Stimulated activated naive CD8-positive, alpha-beta T cell treated with anti-CD3 and anti-CD28 coated beads, Interleukin-15, amount 100 ng/mL, for 72 hours (primary cell): Measurements from ENCODE around the gene WDR64.
A peak's percentile ranks its signal among the peaks of the same experiment; 100 is the strongest.

Experiments used
- ATAC-seq: fragments of 150-1000 bp; cut with Tn5 transposase; 2 replicates; pipeline ENCODE4 v1.10.0; 2021; ENCODE audit warnings: mild to moderate bottlenecking, moderate library complexity
- DNase-seq, 2 donors: peaks; one replicate each; pipeline ENCODE4 v3.0.0; 2021 to 2022
- H3K27ac Mint-ChIP-seq, 2 donors: one replicate each; pipeline ENCODE4 v1.8.0; 2022; ENCODE audit warnings: mild to moderate bottlenecking in 2 of 2, mixed read lengths in 2 of 2, moderate library complexity in 2 of 2
- H3K27me3 Mint-ChIP-seq: one replicate; pipeline ENCODE4 v1.8.0; 2022; ENCODE audit warnings: mixed read lengths
- H3K4me1 Mint-ChIP-seq: one replicate; pipeline ENCODE4 v1.8.0; 2022; ENCODE audit warnings: mild to moderate bottlenecking, mixed read lengths
- H3K4me3 Mint-ChIP-seq, 2 donors: one replicate each; pipeline ENCODE4 v1.8.0; 2022; ENCODE audit warnings: mild to moderate bottlenecking in 2 of 2, mixed read lengths in 2 of 2, moderate library complexity in 1 of 2
- H3K9me3 Mint-ChIP-seq, 2 donors: one replicate each; pipeline ENCODE4 v1.8.0; 2022; ENCODE audit warnings: mixed read lengths in 2 of 2

The WDR64 gene

DNA sequence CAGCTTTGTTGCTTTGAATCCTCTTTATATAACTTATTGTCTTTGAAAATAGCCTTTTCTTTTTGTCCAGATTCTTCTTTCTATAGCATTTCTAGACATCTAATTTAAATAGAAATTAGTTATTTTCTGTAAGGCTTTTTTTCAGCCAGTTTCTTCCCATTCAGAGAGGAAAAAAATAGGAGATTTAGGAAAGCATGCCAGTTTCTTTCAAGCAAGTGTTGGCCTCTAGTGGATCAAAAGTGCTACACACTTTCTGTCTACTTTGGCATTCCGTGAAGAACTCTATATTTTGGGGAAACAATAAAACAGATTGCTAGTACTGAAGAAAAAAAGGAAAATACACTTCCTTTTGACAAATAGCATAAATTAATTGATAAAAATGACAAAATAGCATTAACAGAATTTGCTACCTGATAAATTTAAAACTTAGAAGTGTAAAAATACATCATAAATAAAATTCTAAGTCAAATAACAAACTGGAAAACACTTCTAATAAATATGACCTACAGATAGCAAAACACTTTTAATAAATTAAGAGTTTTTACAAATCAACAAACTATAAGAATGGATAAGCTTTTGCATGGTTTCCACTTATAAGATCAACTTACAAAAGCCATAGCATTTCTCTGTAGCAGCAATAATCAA, 182.8 kb downstream of the WDR64 start:
- ATAC-seq: no peak
- no peak for DNase-seq
- Mint-ChIP-seq H3K9me3 (no peaks in the 10 kb centered on the region), H3K4me3 (no peak overlapping the region), H3K27me3 (peaks cover 13% of the 10 kb centered on the region), H3K4me1 (peaks cover 9% of the 10 kb centered on the region), H3K27ac (no peak overlapping the region)

DNA sequence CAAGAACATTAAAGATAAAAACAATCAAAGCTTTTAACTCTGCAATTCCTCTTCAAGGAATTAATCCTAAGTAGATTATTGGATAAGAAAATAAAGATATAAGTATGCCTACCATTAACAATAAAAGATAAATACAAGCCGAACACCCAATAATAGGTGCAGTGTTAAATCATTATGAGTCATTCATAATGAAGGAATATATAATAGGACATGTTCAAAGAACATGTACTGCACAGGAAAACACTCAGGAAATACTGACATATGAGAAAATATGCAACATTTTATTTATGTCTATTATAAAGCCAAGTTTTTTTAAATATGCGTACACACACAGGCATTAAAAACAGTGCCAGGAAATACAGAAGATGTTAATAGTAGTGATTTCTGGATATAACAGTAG, 184.9 kb downstream of the WDR64 start:
- DNase-seq (no peak), ATAC-seq (no peak)
- H3K27ac Mint-ChIP-seq: no peak overlapping the region
- H3K9me3 Mint-ChIP-seq: no peaks in the 10 kb centered on the region
- peaks cover 11% of the 10 kb centered on the region for H3K27me3 Mint-ChIP-seq
- peaks cover 10% of the 10 kb centered on the region for H3K4me1 Mint-ChIP-seq
- H3K4me3 Mint-ChIP-seq: no peak overlapping the region

DNA sequence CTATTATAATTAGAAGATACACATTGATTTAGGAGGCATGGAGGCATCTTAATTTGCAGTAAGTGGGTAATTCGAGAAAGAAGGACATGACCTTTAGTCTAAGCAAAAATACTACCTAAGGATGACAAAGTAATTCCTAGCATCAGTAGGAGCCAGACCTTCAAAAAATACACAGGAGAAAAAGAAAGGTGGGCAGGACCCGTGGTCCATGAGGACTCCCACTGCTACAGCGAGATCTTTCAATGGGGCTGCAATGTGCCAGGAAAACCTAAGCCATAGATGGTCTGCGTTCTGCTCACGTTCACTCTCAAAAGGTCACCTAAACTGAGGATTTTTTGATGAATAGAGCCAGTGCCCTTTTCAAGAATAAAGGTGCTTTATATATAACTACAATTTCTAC, 185.3 kb downstream of the WDR64 start:
- ATAC-seq (no peak), DNase-seq (no peak)
- Mint-ChIP-seq H3K4me1 (peaks cover 10% of the 10 kb centered on the region), H3K27ac (no peak overlapping the region), H3K27me3 (peaks cover 9% of the 10 kb centered on the region), H3K4me3 (no peak overlapping the region), H3K9me3 (no peaks in the 10 kb centered on the region)

DNA sequence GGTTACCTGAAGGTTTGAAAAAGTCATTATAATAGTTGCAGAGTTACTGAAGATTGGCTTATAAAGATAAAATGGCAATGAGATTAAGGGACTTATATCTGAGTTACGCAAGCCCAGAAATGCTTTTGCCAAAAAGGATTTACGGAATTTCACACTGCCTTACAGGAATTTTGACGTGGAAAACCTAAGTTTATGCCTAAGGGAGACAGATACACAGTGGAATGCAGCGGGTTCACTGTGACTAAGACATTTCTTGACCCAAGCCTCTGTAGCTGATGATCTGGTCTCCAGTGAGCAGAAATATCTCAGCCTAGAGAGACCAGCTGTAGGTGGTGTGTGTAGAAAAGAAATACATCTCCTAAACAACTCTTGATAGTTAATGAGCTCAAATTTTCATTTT, 185.8 kb downstream of the WDR64 start:
- peaks cover 13% of the 10 kb centered on the region for H3K27me3 Mint-ChIP-seq

DNA sequence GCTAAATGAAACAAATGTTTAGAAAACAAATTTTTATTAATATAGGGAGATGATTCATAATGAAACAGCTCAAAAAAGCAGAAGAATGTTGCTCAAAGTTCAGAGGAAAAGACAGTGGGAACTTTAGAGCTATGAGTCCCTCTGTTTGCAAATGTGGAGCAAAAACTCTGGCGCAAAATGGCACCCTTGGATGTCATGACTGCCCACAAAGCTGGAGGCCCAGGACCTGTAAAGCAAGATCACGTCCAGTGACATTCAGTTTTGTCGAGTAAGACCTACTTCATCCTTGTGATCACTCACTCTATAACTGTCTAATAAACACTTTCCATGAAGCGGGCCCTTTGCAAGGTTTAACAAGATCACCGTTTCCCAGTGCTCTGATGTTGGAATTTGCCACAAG, 186.8 kb downstream of the WDR64 start:
- no peak overlapping the region for H3K4me3 Mint-ChIP-seq
- H3K4me1 Mint-ChIP-seq: peaks cover 10% of the 10 kb centered on the region
- no peak for DNase-seq
- no peak overlapping the region for H3K27ac Mint-ChIP-seq
- H3K9me3 Mint-ChIP-seq: no peaks in the 10 kb centered on the region
- peaks cover 15% of the 10 kb centered on the region for H3K27me3 Mint-ChIP-seq
- ATAC-seq: no peak

More for the DNA sequence above, 185.8 kb downstream of the WDR64 start:
- H3K4me3 Mint-ChIP-seq: no peak overlapping the region
- peaks cover 10% of the 10 kb centered on the region for H3K4me1 Mint-ChIP-seq
- H3K9me3 Mint-ChIP-seq: no peaks in the 10 kb centered on the region
- no peak for ATAC-seq
- no peak overlapping the region for H3K27ac Mint-ChIP-seq
- no peak for DNase-seq

DNA sequence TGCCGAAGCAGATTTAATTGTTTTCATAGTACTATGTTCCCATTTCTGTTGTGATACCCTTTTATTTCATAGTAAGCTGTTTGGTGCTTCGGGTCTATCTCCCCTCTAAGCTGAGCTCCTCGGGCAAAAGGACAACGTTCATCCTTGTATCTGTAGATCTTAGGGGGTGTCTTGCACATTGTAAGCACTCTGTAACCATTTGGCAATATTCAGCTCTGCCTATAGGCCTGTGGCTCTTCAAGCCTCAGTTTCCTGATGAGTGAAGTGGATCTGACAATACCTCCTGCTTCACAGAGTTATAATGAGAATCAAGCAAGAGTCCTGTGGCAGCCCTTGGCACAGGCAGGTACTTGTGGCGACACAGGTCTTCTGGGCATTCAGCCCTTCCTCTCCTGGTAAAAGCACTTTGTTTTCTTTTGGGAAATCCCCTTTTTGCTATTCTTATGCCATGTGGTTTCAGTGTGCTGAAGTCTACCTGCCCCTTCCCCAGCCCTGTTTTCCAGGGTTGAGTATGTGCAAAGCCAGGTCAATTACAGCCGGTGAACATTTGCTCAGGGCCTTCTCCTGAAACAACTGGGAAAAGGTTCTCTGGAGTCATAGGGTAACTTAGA, 187.4 kb downstream of the WDR64 start:
- peaks cover 15% of the 10 kb centered on the region for H3K27me3 Mint-ChIP-seq
- peak overlapping the region in 1 of 2 donors; percentile 55 for H3K27ac Mint-ChIP-seq
- H3K4me1 Mint-ChIP-seq: peaks cover 10% of the 10 kb centered on the region
- H3K4me3 Mint-ChIP-seq: no peak overlapping the region
- no peaks in the 10 kb centered on the region for H3K9me3 Mint-ChIP-seq
- DNase-seq (no peak), ATAC-seq (peak; percentile 70)

DNA sequence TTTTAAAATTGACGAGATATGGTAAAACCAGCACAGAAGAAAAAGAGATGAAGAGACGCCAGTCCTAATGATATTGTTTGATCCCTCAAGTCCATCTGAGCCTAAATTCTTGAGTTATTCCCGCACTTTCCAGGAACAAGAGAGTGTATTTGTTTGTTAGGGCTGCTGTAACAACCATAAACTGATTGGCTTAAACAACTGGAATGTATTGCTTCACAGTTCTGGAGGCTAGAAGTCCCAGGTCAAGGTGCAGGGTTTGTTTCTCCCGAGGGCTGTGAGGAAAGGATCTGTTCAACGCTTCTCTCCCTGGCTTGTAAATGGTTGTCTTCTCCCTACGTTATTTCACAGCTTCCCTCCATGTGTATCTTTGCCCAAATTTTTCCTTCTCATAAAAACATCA, 188.1 kb downstream of the WDR64 start:
- H3K27ac Mint-ChIP-seq: no peak overlapping the region
- no peaks in the 10 kb centered on the region for H3K9me3 Mint-ChIP-seq
- H3K27me3 Mint-ChIP-seq: peaks cover 15% of the 10 kb centered on the region
- ATAC-seq (no peak), DNase-seq (no peak)
- H3K4me3 Mint-ChIP-seq: no peak overlapping the region
- peaks cover 10% of the 10 kb centered on the region for H3K4me1 Mint-ChIP-seq

DNA sequence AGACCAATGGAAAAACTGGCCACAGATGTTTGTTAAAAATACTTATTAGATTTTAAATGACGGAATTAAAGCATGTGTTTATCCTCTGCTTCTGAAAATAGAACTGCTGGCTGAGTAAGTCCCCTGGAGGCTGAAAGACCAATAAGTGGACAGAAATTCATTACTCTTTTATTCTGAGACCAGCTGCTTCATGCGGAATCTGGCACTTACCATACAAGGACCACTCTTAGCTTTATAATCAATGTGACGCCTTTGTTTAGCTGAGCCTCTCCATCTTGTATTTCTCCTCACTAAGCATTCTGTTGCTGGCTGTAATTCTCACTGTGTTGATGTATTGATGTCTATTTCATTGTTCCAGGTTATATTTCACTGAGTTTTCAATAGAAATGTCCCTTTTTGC, 189.6 kb downstream of the WDR64 start:
- H3K9me3 Mint-ChIP-seq: no peaks in the 10 kb centered on the region
- peaks cover 10% of the 10 kb centered on the region for H3K4me1 Mint-ChIP-seq
- DNase-seq: no peak
- ATAC-seq: no peak
- H3K27ac Mint-ChIP-seq: no peak overlapping the region
- H3K4me3 Mint-ChIP-seq: no peak overlapping the region
- peaks cover 7% of the 10 kb centered on the region for H3K27me3 Mint-ChIP-seq

DNA sequence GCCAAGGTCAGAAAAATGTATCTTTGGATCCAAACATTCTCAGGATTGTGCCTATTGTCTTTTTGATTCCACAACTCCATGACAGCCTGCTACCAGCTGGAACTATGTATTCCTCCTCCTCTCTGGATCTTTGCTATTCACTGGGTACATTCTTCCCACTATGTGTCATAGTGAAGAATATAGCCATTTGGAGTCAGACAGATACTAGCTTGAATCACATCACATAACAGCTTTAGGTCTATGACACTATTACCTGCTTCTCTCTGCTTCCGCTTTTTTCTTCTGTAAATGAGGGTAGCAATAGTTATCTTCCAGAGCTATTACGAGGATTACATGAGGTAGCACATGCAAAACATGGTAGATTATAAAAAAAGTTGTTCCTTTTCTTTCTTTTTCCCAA, 190.5 kb downstream of the WDR64 start:
- Mint-ChIP-seq H3K27ac (no peak overlapping the region), H3K27me3 (peaks cover 7% of the 10 kb centered on the region), H3K9me3 (no peaks in the 10 kb centered on the region), H3K4me1 (peaks cover 15% of the 10 kb centered on the region), H3K4me3 (no peak overlapping the region)
- DNase-seq (no peak), ATAC-seq (no peak)

DNA sequence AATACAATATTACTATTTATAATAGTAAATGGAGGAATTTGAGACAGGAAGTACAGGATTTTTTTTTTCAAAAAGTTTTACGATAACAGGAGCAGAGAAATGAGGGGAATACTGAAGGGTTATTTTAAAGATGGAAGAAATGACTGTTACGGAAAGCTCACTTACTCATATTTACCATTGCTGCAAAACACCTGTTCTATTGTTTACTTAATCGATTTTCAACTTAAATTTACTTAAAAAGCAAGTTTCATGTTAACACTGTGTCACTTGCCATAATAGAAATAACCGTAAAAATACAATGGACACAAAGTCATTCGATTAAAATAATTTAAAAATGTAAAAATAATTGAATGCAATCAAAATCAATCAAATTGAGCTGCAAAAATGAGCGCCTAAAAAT, 192.5 kb downstream of the WDR64 start:
- peaks cover 7% of the 10 kb centered on the region for H3K27me3 Mint-ChIP-seq
- no peaks in the 10 kb centered on the region for H3K9me3 Mint-ChIP-seq
- no peak overlapping the region for H3K27ac Mint-ChIP-seq
- no peak overlapping the region for H3K4me3 Mint-ChIP-seq
- peaks cover 25% of the 10 kb centered on the region for H3K4me1 Mint-ChIP-seq
- DNase-seq (no peak), ATAC-seq (no peak)

DNA sequence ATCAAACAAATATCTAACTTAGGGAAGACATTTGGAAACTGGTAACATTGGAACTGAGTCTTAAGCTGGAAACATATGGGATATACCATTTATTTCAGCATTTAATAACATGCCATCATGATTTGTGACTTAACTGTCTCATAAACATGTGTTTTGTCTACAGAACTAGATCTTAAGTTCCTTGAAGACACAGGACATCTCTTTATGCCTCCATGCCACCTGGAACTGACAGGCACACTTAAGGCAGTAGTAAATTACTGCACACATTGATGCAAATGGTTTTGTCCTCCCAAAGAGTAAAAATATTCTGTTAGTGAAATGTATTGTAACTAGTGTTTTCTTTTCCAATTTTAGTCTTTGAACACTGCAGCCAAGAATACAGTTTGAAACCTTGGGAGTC, 194.3 kb downstream of the WDR64 start:
- no peak overlapping the region for H3K4me3 Mint-ChIP-seq
- H3K27me3 Mint-ChIP-seq: peaks cover 7% of the 10 kb centered on the region
- H3K4me1 Mint-ChIP-seq: peaks cover 24% of the 10 kb centered on the region
- ATAC-seq (no peak), DNase-seq (no peak)
- no peaks in the 10 kb centered on the region for H3K9me3 Mint-ChIP-seq
- H3K27ac Mint-ChIP-seq: no peak overlapping the region

DNA sequence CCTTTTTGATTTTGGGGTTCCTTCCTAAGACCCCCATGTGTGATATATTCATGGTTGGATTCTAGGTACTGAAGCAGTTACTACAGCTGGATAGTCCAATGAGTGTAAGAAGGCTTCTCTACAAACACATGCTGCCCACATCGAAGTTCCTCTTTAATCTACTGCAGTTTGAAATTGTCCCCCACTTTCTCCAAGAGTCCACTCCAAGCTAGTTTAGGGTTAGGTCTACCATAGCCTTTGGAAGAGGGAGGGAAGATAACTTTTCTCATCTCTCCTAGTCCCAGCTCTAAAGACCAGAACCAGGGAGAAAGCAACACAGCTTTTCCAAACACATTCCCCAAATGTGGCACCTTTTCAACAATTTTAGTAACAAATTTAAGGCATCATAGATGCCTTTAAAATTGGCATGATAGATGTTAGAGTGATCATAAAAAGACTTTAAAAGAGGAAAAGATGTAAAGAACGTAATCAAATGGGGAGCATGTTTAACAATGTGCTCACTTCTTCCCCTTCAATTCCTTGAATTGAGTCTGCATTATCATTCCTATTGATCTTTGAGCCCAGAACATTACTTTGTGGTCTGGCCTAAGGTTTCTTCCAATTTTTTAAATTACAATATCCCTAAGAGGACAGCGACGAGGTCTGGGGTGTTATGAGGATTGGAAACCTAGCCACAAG, 194.9 kb downstream of the WDR64 start:
- Mint-ChIP-seq H3K9me3 (no peaks in the 10 kb centered on the region), H3K27ac (peak overlapping the region in 1 of 2 donors; percentile 99), H3K4me3 (peak overlapping the region; percentile 99), H3K4me1 (peaks cover 24% of the 10 kb centered on the region), H3K27me3 (peaks cover 7% of the 10 kb centered on the region)
- DNase-seq (no peak), ATAC-seq (no peak)

DNA sequence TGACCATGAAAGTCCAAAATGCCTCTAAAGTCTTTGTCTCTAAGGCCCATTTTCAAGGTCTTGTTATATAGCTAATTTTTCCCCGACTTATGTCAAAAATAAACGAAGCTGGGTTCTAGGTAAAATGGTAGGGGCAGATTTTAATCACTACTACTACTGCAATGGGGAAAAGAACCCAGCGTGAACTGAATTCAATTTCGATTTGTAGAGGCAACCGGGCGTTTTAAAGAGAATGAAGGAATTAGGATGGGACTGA, 195.4 kb downstream of the WDR64 start:
- H3K4me3 Mint-ChIP-seq: peak overlapping the region; percentile 99
- no peaks in the 10 kb centered on the region for H3K9me3 Mint-ChIP-seq
- DNase-seq: no peak
- H3K4me1 Mint-ChIP-seq: peaks cover 24% of the 10 kb centered on the region
- peaks cover 6% of the 10 kb centered on the region for H3K27me3 Mint-ChIP-seq
- ATAC-seq: no peak
- H3K27ac Mint-ChIP-seq: peak overlapping the region in 1 of 2 donors; percentile 99

DNA sequence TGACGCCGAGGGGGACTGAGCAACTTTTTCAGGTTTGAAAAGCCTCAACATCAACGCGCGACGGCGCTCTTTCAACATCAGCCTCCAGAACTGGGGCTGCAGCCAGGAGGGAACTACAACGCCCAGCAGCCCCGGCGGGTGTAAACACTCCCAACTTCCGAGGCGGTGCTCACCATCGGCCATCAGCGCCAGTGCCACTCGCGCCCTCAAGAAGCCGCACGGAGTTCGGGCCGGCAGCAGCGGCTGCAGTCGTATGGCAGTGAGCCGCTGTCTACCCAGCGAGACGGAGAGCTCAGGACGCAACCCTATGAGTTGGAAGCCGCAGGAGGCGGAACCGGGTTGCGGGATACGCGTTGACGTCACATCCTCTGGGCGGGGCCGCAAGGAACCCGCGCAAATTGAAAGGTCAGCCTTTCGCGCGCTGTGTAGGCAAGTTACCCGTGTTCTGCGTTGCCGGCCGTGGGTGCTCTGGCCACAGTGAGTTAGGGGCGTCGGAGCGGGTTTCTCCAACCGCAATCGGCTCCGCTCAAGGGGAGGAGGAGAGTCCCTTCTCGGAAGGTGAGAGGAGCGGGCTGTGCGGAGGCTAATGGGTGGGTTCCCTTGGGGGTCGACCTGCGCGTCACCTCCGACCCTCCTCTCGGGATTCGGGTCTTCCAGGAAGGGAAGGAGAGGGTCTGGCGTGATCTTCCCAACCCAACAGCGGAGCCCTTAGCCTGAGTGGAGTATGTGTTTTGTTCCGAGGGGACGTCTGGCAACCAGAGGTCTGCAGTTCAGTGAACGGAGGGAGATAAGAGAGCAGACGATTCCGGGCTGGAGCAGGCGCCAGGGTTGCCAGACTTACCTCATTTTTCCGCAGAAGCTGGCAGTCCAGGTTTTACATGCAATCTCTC, 196.0 kb downstream of the WDR64 start, which contains the start of gene EXO1:
Gene EXO1 (plus strand): TSS at position 409 of the 890 bp plus-strand sequence. CDS start 2,222 bp downstream, outside the sequence.
- peak within 1 kb of the TSS; percentile 99 for H3K27ac Mint-ChIP-seq
- DNase-seq: peak; percentile 88 to 91
- peaks cover 24% of the 10 kb centered on the region for H3K4me1 Mint-ChIP-seq
- H3K27me3 Mint-ChIP-seq: no peaks in the 10 kb centered on the region
- ATAC-seq: peak; percentile 95
- H3K4me3 Mint-ChIP-seq: peak within 1 kb of the TSS; percentile 99
- no peaks in the 10 kb centered on the region for H3K9me3 Mint-ChIP-seq

DNA sequence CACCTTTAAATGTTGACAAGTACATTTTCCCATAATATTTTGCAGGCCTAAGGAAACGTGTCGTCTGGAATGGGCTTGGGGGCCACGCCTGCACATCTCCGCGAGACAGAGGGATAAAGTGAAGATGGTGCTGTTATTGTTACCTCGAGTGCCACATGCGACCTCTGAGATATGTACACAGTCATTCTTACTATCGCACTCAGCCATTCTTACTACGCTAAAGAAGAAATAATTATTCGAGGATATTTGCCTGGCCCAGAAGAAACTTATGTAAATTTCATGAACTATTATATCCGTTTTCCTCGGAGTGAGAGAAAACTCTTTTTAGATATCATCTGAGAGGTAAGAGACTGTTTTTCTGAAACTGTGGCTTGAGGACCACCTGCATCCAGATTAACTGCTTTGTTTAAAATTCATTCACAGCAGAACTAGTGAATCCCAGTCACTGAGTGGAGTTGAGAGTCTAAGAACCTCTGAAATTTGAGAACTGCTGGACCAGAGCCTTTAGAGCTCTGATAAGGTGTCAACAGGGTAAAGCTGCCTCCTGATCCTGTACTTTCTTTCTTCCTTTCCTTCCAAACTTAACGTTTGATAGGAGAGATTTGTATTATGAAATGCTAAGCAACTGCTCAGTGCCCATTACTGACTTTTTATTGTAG, 196.7 kb downstream of the WDR64 start:
- peak overlapping the region; percentile 99 for H3K27ac Mint-ChIP-seq

More for the DNA sequence above, 196.7 kb downstream of the WDR64 start:
- Mint-ChIP-seq H3K4me1 (peaks cover 24% of the 10 kb centered on the region), H3K9me3 (no peaks in the 10 kb centered on the region), H3K4me3 (peak overlapping the region; percentile 99), H3K27me3 (no peaks in the 10 kb centered on the region)
- no peak for ATAC-seq
- no peak for DNase-seq
